ENCODE results near the gene TAS2R31.

The TAS2R31 gene

DNA sequence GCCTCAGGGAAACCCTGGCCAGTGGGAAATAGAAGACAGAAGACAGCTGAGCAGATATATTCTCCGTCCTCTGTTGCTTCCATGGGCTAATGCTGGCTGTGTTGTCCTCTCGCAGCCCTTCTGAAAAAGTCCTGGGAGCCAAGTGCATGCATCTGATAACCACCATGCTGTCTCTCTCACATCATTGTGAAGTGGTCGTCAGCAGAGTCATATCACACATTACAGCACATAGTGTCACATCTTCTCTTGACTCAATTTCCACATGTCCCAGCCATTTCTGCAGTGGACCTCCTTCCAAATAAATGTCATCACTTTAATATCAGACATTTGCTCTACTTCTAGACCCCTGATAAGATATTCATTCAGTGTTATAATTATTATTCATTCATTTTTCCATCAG, 36.9 kb downstream of the TAS2R31 start:
- no peak for DNase-seq

DNA sequence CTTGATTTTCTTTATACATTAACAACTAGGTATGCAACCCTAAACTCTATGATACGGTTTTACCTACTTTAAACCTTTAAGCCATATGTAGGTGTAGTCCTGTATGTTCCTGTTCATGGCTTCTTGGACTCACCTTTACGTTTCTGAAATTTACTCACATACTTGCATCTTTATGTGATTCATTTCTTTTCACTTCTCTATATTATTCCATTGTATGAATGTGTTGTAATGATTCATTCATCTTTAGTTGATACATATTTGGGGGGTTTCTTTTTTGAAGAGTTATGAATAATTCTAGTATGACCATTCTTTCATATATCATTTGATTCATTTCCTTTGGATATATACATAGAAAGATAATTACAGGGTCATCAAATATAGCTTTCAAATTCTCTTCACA, 42.1 kb downstream of the TAS2R31 start:
- no peak for DNase-seq

DNA sequence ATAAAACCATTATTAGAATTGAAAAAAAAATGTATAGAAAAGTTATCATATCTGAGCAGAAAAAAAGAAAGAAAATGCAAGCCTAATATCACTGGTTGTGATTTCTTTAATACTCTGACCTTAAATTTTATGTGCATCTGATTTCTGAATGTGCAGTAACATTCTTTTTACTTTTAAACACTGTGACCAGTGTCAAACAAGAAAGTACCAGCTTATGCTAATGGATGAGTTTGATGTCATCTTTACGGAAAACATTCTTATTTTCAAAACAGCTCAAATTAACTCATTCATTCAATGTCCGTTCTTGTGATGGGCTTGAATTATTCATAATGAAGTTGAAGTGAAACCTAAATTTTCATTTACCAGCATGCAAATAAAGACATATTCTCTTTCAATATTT, 44.4 kb downstream of the TAS2R31 start, which contains the start of gene TAS2R50:
TSS of gene TAS2R50 (minus strand) at position 101 of the 400 bp plus-strand sequence. CDS start at position 49, 52 bp downstream.
- no peak for DNase-seq

GRCh38 chr12:10982244-10982643, 49.0 kb downstream of the TAS2R31 start:
- DNase-seq: no peak
